GM12872 (cell line): ENCODE data around the gene PFKFB2.

ENCODE experiments used
- CTCF ChIP-seq: IDR thresholded peaks from 3 replicates; pipeline ENCODE4 v1.5.1; 2011; ENCODE audit warnings: low read depth, mild to moderate bottlenecking, low read length, moderate library complexity; ENCODE audit not compliant: insufficient read depth

The PFKFB2 gene

GRCh38 chr1:207129053-207129452, 76.0 kb downstream of the PFKFB2 start:
- no peak for TF ChIP-seq CTCF
